Mesendoderm (in vitro differentiated cells): ENCODE measurements around the gene WASHC3.
A peak's percentile ranks its signal among the peaks of the same experiment; 100 is the strongest.
"Not testable (repeated sequence)": the region's sequence is repeated elsewhere in the genome, so short reads cannot be mapped to it uniquely, and the experiment has no call there.

Experiments used
- DNase-seq: peaks from one replicate; pipeline ENCODE4 v3.0.0; 2013
- H2AK5ac ChIP-seq: 2 replicates; pipeline ENCODE4 v1.6.1; 2013; ENCODE audit warnings: low read length, inconsistent platforms
- H2BK120ac ChIP-seq: 2 replicates; pipeline ENCODE4 v1.6.1; 2013; ENCODE audit warnings: low read depth, mild to moderate bottlenecking, low read length, moderate library complexity, mixed read lengths
- H2BK15ac ChIP-seq: replicated peaks from 2 replicates; pipeline ENCODE4 v1.6.1; 2013; ENCODE audit warnings: low read depth, mild to moderate bottlenecking, moderate library complexity
- H2BK5ac ChIP-seq: 2 replicates; pipeline ENCODE4 v1.6.1; 2013; ENCODE audit warnings: low read length, inconsistent platforms
- H3K18ac ChIP-seq: 2 replicates; pipeline ENCODE4 v1.6.1; 2013; ENCODE audit warnings: mild to moderate bottlenecking, low read length, mixed read lengths
- H3K23ac ChIP-seq: one replicate; pipeline ENCODE4 v1.6.1; 2013; ENCODE audit warnings: low read length
- H3K27ac ChIP-seq: 2 replicates; pipeline ENCODE4 v1.5.1; 2013; ENCODE audit warnings: low read depth, mild to moderate bottlenecking, inconsistent platforms, low read length, moderate library complexity
- H3K27me3 ChIP-seq: 2 replicates; pipeline ENCODE4 v1.6.1; 2013; ENCODE audit warnings: low read length, control low read depth, mild to moderate bottlenecking, inconsistent platforms; ENCODE audit not compliant: insufficient read depth, poor library complexity
- H3K36me3 ChIP-seq: 2 replicates; pipeline ENCODE4 v1.6.1; 2013; ENCODE audit warnings: low read length, inconsistent platforms; ENCODE audit not compliant: control insufficient read depth, insufficient read depth
- H3K4ac ChIP-seq: one replicate; pipeline ENCODE4 v1.6.1; 2013; ENCODE audit warnings: low read depth, mild to moderate bottlenecking, low read length, moderate library complexity
- H3K4me1 ChIP-seq: 2 replicates; pipeline ENCODE4 v1.6.1; 2013; ENCODE audit warnings: low read depth, low read length, inconsistent platforms; ENCODE audit not compliant: control insufficient read depth
- H3K4me2 ChIP-seq: 2 replicates; pipeline ENCODE4 v1.6.1; 2013; ENCODE audit warnings: low read length
- H3K4me3 ChIP-seq: 2 replicates; pipeline ENCODE4 v1.5.1; 2013; ENCODE audit warnings: mild to moderate bottlenecking, low read length
- H3K56ac ChIP-seq: one replicate; pipeline ENCODE4 v1.6.1; 2013; ENCODE audit warnings: low read length
- H3K79me1 ChIP-seq: 2 replicates; pipeline ENCODE4 v1.6.1; 2013; ENCODE audit warnings: low read length, inconsistent platforms
- H3K79me2 ChIP-seq: 2 replicates; pipeline ENCODE4 v1.6.1; 2013; ENCODE audit warnings: mild to moderate bottlenecking, low read length; ENCODE audit not compliant: control insufficient read depth, insufficient read depth
- H3K9ac ChIP-seq: 2 replicates; pipeline ENCODE4 v1.6.1; 2013; ENCODE audit warnings: low read length, inconsistent platforms
- H4K5ac ChIP-seq: one replicate; pipeline ENCODE4 v1.6.1; 2013; ENCODE audit warnings: low read length
- H4K8ac ChIP-seq: one replicate; pipeline ENCODE4 v1.6.1; 2013; ENCODE audit warnings: low read depth, mild to moderate bottlenecking, control low read depth, low read length, moderate library complexity
- WGBS: extraction: QIAGEN DNeasy Blood & Tissue Kit; methylation state at CpG from one replicate; pipeline ENCODE4 v1.1.7; 2013; ENCODE audit warnings: low lambda C conversion rate, missing lambda C conversion rate; ENCODE audit not compliant: insufficient coverage; ENCODE audit errors: extremely low coverage; 5-methylcytosine and 5-hydroxymethylcytosine counted together

The WASHC3 gene

GRCh38 chr12:102023343-102023930, 38.4 kb downstream of the WASHC3 start:
- H3K4me1 ChIP-seq: no peaks in the 10 kb centered on the region
- no peak overlapping the region for H2BK120ac ChIP-seq
- H3K36me3 ChIP-seq: no peaks in the 10 kb centered on the region
- H3K4me3 ChIP-seq: no peak overlapping the region
- H3K4me2 ChIP-seq: no peak overlapping the region
- H3K56ac ChIP-seq: no peak overlapping the region
- no CpG with 5 or more reads among the region's 3 CpGs for WGBS
- H3K23ac ChIP-seq: no peak overlapping the region
- no peaks in the 10 kb centered on the region for H3K79me1 ChIP-seq
- H4K5ac ChIP-seq: no peak overlapping the region
- H3K27ac ChIP-seq: no peak overlapping the region
- no peak overlapping the region for H3K4ac ChIP-seq
- H3K79me2 ChIP-seq: no peaks in the 10 kb centered on the region
- no peak overlapping the region for H4K8ac ChIP-seq
- no peak overlapping the region for H3K9ac ChIP-seq
- no peaks in the 10 kb centered on the region for H3K27me3 ChIP-seq
- peak; percentile 26 for DNase-seq
- H2AK5ac ChIP-seq: no peak overlapping the region
- H3K18ac ChIP-seq: no peak overlapping the region
- H2BK5ac ChIP-seq: no peak overlapping the region
- H2BK15ac ChIP-seq: no peak overlapping the region

DNA sequence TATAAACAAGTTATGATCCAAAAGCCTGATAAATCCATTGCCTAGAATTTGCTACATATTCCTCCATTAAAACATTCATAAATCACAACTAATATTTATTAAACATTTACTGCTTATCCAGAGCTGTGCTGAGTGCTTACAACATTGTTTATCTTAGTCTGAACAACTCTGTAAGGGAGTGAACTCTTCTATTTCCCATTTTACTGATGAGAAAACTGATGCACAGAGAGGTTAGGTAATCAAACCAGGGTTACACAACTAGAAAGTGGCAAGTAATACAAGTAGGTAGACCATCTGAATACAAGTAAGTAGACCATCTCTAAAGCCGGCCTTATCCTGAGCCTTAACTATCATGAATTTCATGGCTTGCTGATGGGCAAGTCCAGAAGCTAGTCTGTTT, 39.5 kb downstream of the WASHC3 start:
- H3K79me2 ChIP-seq: no peaks in the 10 kb centered on the region
- H3K27ac ChIP-seq: no peak overlapping the region
- H2AK5ac ChIP-seq: no peak overlapping the region
- H3K4me2 ChIP-seq: no peak overlapping the region
- H2BK15ac ChIP-seq: no peak overlapping the region
- no peak for DNase-seq
- no peaks in the 10 kb centered on the region for H3K79me1 ChIP-seq
- H3K4ac ChIP-seq: no peak overlapping the region
- no peak overlapping the region for H2BK5ac ChIP-seq
- H3K27me3 ChIP-seq: no peaks in the 10 kb centered on the region
- no CpG with 5 or more reads among the region's 1 CpG for WGBS
- no peak overlapping the region for H4K5ac ChIP-seq
- H3K4me1 ChIP-seq: no peaks in the 10 kb centered on the region
- H3K9ac ChIP-seq: no peak overlapping the region
- no peak overlapping the region for H4K8ac ChIP-seq
- H3K36me3 ChIP-seq: no peaks in the 10 kb centered on the region
- H2BK120ac ChIP-seq: no peak overlapping the region
- no peak overlapping the region for H3K4me3 ChIP-seq
- no peak overlapping the region for H3K18ac ChIP-seq
- H3K56ac ChIP-seq: no peak overlapping the region
- H3K23ac ChIP-seq: no peak overlapping the region

DNA sequence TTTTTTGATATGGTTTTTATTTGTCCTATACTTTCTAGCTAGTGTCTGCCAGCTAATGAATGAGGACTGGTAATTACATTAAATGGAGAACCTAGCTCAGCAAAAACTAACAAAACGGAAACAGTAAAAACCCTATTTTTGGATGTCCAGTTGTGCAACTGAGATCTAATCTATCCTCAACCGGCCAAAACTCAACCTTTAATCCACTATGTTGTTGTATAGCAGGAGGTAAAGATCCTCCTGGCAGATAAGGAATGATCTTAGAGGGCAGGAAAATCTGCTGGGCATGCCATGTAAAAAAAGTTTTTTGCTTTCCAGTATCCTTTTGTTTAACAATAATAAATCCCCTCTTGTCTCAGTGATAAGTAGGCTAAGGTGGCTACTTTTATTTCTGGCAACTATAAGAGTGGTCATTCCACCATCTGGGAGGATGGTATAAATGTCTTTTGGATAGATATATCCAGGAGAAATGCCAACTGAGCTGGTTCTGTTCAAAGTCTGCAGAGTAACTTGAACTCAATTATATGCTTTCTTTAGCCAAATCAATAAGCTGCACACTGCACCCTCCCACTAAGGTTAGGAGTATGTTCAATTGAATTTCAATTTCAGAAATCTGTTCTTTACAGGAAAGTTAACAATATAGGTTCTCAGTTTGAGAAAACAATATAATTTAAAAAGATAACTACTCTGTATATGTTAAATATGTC, 40.1 kb downstream of the WASHC3 start:
- no peak overlapping the region for H4K8ac ChIP-seq

DNA sequence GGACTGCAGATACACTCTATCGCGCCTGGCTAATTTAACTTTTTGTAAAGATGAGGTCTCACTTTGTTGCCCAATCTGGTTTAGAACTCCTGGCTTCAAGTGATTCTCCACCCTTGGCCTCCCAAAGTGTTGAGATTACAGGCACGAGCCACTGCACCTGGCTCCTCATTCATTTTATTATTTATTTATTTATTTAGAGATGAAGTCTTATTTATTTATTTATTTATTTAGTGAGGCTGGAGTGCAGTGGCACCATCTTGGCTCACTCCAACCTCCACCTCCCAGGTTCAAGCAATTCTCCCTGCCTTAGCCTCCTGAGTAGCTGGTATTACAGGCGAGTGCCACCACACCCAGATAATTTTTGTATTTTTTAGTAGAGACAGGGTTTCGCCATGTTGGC, 43.2 kb downstream of the WASHC3 start:
- H3K23ac ChIP-seq, H3K27ac ChIP-seq, H2BK15ac ChIP-seq, H3K9ac ChIP-seq, H2AK5ac ChIP-seq, H3K79me2 ChIP-seq, H3K56ac ChIP-seq, H4K5ac ChIP-seq, H3K4me1 ChIP-seq, H3K79me1 ChIP-seq, H3K4ac ChIP-seq, H3K4me3 ChIP-seq, DNase-seq, H3K27me3 ChIP-seq, H2BK5ac ChIP-seq, H3K4me2 ChIP-seq, H2BK120ac ChIP-seq, H3K18ac ChIP-seq, H4K8ac ChIP-seq, H3K36me3 ChIP-seq: not testable (repeated sequence)
- no CpG with 5 or more reads among the region's 5 CpGs for WGBS

More for the DNA sequence above, 40.1 kb downstream of the WASHC3 start:
- H3K18ac ChIP-seq: no peak overlapping the region
- no peak overlapping the region for H3K4me3 ChIP-seq
- H3K4ac ChIP-seq: no peak overlapping the region
- H4K5ac ChIP-seq: no peak overlapping the region
- H3K79me1 ChIP-seq: no peaks in the 10 kb centered on the region
- H3K9ac ChIP-seq: no peak overlapping the region
- H3K27me3 ChIP-seq: no peaks in the 10 kb centered on the region
- no peak overlapping the region for H3K4me2 ChIP-seq
- no peak for DNase-seq
- no peak overlapping the region for H2BK15ac ChIP-seq
- H2BK120ac ChIP-seq: no peak overlapping the region
- no peak overlapping the region for H2AK5ac ChIP-seq
- no peaks in the 10 kb centered on the region for H3K36me3 ChIP-seq
- H3K79me2 ChIP-seq: no peaks in the 10 kb centered on the region
- no peaks in the 10 kb centered on the region for H3K4me1 ChIP-seq
- no peak overlapping the region for H2BK5ac ChIP-seq
- no peak overlapping the region for H3K23ac ChIP-seq
- WGBS: no CpG with 5 or more reads among the region's 2 CpGs
- H3K27ac ChIP-seq: no peak overlapping the region
- H3K56ac ChIP-seq: no peak overlapping the region

- no CpG with 5 or more reads among the region's 1 CpG for WGBS
- Histone ChIP-seq H3K27me3 (no peaks in the 10 kb centered on the region), H3K4me1 (no peaks in the 10 kb centered on the region), H3K79me2 (no peaks in the 10 kb centered on the region), H3K27ac (no peak overlapping the region), H3K56ac (no peak overlapping the region), H3K9ac (no peak overlapping the region), H3K36me3 (no peaks in the 10 kb centered on the region), H2AK5ac (no peak overlapping the region), H3K4me3 (no peak overlapping the region), H3K18ac (no peak overlapping the region), H4K5ac (no peak overlapping the region), H3K23ac (no peak overlapping the region), H2BK15ac (no peak overlapping the region), H3K79me1 (no peaks in the 10 kb centered on the region), H3K4me2 (no peak overlapping the region), H2BK120ac (no peak overlapping the region), H2BK5ac (no peak overlapping the region), H4K8ac (no peak overlapping the region), H3K4ac (no peak overlapping the region)
- no peak for DNase-seq
Measured at GRCh38 chr12:102016472-102016871, 45.3 kb downstream of the WASHC3 start.
